ACHN (cell line): ENCODE results near the gene JAK2.
"Not testable (repeated sequence)": the region's sequence is repeated elsewhere in the genome, so short reads cannot be mapped to it uniquely, and the experiment has no call there.

Experiments
- DNase-seq: peaks from one replicate; pipeline ENCODE4 v3.0.0-alpha.2; 2015
- in situ Hi-C: cut with HindIII; loops from 2 replicates; pipeline ENCODE4 v1.10.0; 2017; ENCODE audit warnings: low sequenced_read_pairs, low pct_ligation_motif_present, low pct_unique_long_range_greater_than_20kb

Gene JAK2

GRCh38 chr9:5013374-5013773, 28.3 kb downstream of the JAK2 start:
- in situ Hi-C loops, result no loop called here
- no peak for DNase-seq

GRCh38 chr9:5015934-5016333, 30.9 kb downstream of the JAK2 start:
- in situ Hi-C loops, result no loop called here
- no peak for DNase-seq

- in situ Hi-C loops, result no loop called here
- DNase-seq, result no peak
Observed at GRCh38 chr9:5025416-5025815, 40.3 kb downstream of the JAK2 start.

DNA sequence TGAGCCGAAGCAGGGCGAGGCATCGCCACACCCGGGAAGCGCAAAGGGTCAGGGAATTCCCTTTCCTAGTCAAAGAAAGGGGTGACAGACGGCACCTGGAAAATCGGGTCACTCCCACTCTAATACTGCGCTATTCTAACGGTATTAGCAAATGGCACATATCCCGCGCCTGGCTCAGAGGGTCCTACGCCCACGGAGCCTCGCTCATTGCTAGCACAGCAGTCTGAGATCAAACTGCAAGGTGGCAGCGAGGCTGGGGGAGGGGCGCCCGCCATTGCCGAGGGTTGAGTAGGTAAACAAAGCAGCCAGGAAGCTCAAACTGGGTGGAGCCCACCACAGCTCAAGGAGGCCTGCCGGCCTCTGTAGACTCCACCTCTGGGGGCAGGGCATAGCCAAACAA, 46.9 kb downstream of the JAK2 start:
- DNase-seq, in situ Hi-C loops: not testable (repeated sequence)

DNA sequence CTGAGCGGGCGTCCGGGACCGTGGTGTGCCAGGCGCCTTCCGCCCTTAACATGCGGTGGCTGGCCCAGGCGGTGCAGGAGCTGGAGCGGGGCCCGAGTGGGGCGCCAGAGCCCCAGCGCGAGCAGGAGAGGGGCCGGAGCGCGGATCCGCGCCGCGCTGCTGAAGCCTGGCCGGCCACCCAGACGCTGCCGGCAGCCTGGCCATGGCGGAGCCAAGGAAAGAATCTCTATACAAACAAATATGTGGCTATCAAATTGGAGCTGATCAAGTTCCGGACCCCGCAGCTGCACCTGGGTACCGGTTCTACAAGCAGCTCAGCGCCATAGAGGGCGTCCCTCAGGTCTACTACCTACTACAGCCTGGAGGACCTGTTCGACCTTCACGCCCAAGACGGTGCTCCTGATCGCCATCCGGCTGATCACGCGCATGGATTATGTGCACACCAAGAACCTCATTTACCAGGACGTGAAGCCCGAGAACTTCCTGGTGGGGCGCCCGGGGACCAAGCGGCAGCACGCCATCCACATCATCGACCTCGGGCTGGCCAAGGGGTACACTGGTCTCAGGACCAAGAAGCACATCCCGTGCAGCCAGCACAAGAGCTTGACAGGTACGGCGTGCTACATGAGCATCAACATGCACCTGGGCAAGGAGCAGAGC, 55.8 kb downstream of the JAK2 start:
- in situ Hi-C loops, result no loop called here
- DNase-seq, result no peak

- no peak for DNase-seq
- in situ Hi-C loops, result no loop called here
Observed at GRCh38 chr9:5041390-5042115, 56.5 kb downstream of the JAK2 start.

DNA sequence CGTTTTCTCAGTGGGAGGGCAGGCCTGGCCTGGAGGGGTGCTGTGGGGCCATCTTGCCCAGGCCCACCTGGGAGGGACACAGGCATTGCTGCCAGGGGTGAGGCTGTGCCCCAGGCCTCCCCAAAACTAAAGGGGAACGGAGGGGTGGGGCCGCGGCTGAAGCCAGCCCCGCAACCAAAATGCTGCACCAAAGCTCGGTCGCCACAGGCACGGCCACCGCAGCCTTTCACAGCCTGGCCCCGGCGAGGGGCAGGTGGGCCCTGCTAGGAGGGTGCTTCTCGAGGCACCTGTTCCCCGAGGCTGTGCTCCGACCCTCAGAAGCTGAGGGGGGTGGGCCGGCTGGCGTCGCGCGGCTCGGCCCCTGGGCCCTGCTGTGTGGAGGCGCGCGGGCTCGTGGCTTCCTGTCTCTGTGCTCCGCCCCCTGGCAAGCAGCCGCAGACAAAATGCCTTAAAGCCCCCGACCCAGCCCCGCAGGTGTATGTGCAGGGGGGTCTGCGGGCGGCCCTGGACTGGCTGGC, 57.6 kb downstream of the JAK2 start:
- DNase-seq, result no peak
- in situ Hi-C loops, result no loop called here

- no peak for DNase-seq
- in situ Hi-C loops, result no loop called here
Observed at GRCh38 chr9:5043381-5043780, 58.3 kb downstream of the JAK2 start.

- in situ Hi-C loops, result no loop called here
- DNase-seq, result no peak
Observed at GRCh38 chr9:5044160-5044559, 59.1 kb downstream of the JAK2 start.

DNA sequence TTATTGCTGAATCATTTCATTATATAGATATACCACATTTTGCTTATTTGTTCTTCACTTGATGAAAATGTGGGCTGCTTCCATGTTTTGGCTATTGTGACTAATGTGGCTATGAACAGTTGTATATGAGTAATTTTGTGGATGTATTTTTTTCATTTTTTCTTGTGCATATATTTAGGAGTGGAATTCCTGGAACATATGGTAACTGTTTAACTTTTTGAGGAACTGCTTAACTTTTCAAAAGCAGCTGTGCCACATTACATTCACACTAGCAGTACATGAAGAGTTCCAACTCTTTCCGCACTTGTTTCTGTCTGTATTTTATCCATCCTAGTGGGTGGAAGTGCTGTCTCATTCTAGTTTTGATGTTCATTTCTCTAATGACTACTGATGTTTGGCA, 67.8 kb downstream of the JAK2 start:
- no peak for DNase-seq
- in situ Hi-C loops, result no loop called here

GRCh38 chr9:5062631-5063030, 77.6 kb downstream of the JAK2 start:
- in situ Hi-C loops, result no loop called here
- DNase-seq, result no peak

GRCh38 chr9:5072871-5073270, 87.8 kb downstream of the JAK2 start:
- in situ Hi-C loops, result no loop called here
- no peak for DNase-seq

DNA sequence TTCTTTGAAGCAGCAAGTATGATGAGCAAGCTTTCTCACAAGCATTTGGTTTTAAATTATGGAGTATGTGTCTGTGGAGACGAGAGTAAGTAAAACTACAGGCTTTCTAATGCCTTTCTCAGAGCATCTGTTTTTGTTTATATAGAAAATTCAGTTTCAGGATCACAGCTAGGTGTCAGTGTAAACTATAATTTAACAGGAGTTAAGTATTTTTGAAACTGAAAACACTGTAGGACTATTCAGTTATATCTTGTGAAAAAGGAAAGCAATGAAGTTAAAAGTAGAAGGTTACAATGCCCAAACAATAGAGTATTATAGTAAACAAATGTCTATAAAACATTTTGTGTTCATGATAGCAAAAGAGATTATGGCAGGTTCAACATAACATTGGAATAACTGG, 88.6 kb downstream of the JAK2 start:
- in situ Hi-C loops, result no loop called here
- no peak for DNase-seq

DNA sequence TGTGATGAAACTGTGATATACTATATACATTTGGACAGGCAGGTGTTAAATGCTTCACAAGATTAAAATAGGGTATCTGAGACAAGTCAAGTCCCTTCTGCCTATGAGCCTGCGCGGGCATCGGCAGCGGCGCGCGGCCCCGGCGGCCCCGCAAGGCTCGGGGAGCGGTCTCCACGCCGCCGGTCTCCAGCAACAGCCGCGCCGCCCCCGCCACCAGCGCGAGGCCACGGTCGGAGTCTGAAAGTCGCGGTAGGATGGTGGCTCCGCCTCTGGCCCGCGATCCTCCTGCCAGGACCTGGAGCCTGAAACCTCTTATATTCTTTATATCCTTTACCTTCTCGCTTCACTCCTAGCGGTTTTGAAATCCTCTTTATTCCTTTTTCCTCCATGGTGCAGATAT, 100.9 kb downstream of the JAK2 start:
- in situ Hi-C loops, result no loop called here
- no peak for DNase-seq

DNA sequence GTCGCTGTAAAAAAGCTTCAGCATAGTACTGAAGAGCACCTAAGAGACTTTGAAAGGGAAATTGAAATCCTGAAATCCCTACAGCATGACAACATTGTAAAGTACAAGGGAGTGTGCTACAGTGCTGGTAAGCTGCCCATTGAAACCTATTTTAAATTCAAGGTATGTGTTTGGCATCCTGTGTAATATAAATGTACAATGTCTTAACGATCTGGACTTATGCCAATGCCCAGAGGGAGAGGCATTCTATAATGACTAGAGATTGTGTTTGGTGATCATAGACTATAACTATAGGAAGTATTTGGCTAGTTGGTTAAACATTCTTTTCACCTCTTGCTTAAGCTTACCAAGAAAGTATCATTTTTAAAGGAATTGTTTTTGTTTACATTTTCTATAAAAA, 104.7 kb downstream of the JAK2 start:
- no peak for DNase-seq
- in situ Hi-C loops, result no loop called here

GRCh38 chr9:5095795-5096194, 110.7 kb downstream of the JAK2 start:
- in situ Hi-C loops, result no loop called here
- no peak for DNase-seq

DNA sequence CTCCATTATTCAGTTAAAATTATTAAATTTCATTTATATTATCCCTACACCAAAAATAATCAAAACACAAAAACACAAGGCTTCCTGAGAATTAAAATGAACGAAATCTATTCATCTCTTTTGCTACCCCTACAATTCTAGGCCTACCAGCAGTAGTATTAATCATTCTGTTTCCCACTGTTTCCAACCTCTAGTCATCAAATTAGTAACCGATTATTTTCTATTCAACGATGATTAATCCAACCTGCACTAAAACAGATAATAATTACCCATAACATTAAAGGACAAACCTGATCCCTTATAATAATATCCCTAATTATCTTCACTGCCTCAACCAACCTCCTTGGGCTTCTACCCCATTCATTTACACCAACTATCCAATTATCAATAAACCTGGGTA, 114.4 kb downstream of the JAK2 start:
- in situ Hi-C loops, result no loop called here
- no peak for DNase-seq

DNA sequence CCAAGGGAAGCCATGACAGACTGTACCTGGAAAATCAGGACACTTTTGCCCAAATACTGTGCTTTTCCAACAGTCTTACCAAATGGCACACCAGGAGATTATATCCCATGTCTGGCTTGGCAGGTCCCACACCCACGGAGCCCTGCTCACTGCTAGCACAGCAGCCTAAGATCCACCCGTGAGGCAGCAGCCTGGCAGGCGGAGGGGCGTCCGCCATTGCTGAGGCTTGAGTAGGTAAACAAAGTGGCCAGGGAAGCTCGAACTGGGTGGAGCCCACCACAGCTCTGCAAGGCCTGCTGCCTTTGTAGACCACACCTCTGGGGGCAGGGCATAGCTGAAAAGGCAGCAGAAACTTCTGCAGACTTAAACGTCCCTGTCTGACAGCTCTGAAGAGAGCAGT, 116.1 kb downstream of the JAK2 start:
- DNase-seq, in situ Hi-C loops: not testable (repeated sequence)

DNA sequence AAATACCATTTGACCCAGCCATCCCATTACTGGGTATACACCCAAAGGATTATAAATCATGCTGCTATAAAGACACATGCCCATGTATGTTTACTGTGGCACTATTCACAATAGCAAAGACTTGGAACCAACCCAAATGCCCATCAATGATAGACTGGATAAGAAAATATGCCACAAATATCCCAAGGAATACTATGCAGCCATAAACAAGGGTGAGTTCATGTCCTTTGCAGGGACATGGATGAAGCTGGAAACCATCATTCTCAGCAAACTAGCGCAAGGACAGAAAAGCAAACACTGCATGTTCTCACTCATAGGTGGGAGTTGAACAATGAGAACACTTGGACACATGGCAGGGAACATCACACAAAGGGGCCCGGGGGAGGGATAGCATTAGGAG, 121.4 kb downstream of the JAK2 start:
- DNase-seq, in situ Hi-C loops: not testable (repeated sequence)
